Colon (tissue), 2 donors: Measurements from ENCODE around the gene CTDSPL.

ENCODE experiments used
- FAIRE-seq: peaks from 2 replicates; lab custom pipeline; 2012; peaks lifted over from hg19 to GRCh38; lab: Jason Lieb, UNC
- donor health status: control.
- donor health status: control.

CTDSPL gene

GRCh38 chr3:37891227-37891626 is 29.5 kb downstream of the CTDSPL start:
- no peak for FAIRE-seq

- FAIRE-seq, result no peak
Measured at GRCh38 chr3:37892927-37893600, 31.4 kb downstream of the CTDSPL start.

GRCh38 chr3:37896827-37897226 is 35.1 kb downstream of the CTDSPL start:
- no peak for FAIRE-seq

- no peak for FAIRE-seq
Measured at GRCh38 chr3:37897763-37898162, 36.1 kb downstream of the CTDSPL start.

GRCh38 chr3:37898424-37898823 is 36.7 kb downstream of the CTDSPL start:
- FAIRE-seq, result no peak

- FAIRE-seq, result no peak
Measured at GRCh38 chr3:37899101-37899707, 37.5 kb downstream of the CTDSPL start.

- no peak for FAIRE-seq
Measured at GRCh38 chr3:37899711-37900306, 38.1 kb downstream of the CTDSPL start.

- FAIRE-seq, result no peak
Measured at GRCh38 chr3:37901721-37902120, 40.0 kb downstream of the CTDSPL start.

- no peak for FAIRE-seq
Measured at GRCh38 chr3:37902674-37903073, 41.0 kb downstream of the CTDSPL start.

GRCh38 chr3:37903320-37903719 is 41.6 kb downstream of the CTDSPL start:
- no peak for FAIRE-seq

- no peak for FAIRE-seq
Measured at GRCh38 chr3:37903734-37904133, 42.1 kb downstream of the CTDSPL start.

GRCh38 chr3:37904601-37905000 is 42.9 kb downstream of the CTDSPL start:
- no peak for FAIRE-seq

- FAIRE-seq, result no peak
Measured at GRCh38 chr3:37905346-37905745, 43.7 kb downstream of the CTDSPL start.

- no peak for FAIRE-seq
Measured at GRCh38 chr3:37905987-37906674, 44.5 kb downstream of the CTDSPL start.

GRCh38 chr3:37906734-37907282 is 45.1 kb downstream of the CTDSPL start:
- FAIRE-seq, result no peak

GRCh38 chr3:37907371-37907770 is 45.7 kb downstream of the CTDSPL start:
- FAIRE-seq, result no peak

GRCh38 chr3:37907906-37908305 is 46.2 kb downstream of the CTDSPL start:
- FAIRE-seq, result no peak

- FAIRE-seq, result no peak
Measured at GRCh38 chr3:37909067-37909911, 47.6 kb downstream of the CTDSPL start.

GRCh38 chr3:37910671-37911400 is 49.2 kb downstream of the CTDSPL start:
- FAIRE-seq, result no peak

GRCh38 chr3:37912052-37912733 is 50.5 kb downstream of the CTDSPL start:
- no peak for FAIRE-seq

- no peak for FAIRE-seq
Measured at GRCh38 chr3:37913522-37913921, 51.8 kb downstream of the CTDSPL start.
